Duodenal mucosa (tissue), 2 donors: ENCODE results near the gene CTTNBP2.
A peak's percentile ranks its signal among the peaks of the same experiment; 100 is the strongest.

Source experiments
- H3K27ac ChIP-seq: one replicate; pipeline ENCODE4 v1.7.0; 2013; ENCODE audit warnings: low read depth, low read length
- H3K27me3 ChIP-seq, 2 donors: one replicate each; pipeline ENCODE4 v1.7.0; 2013; ENCODE audit warnings: low read length in 2 of 2, control low read depth in 1 of 2; ENCODE audit not compliant: insufficient read depth in 2 of 2, control insufficient read depth in 1 of 2
- H3K36me3 ChIP-seq, 2 donors: one replicate each; pipeline ENCODE4 v1.7.0; 2013; ENCODE audit warnings: low read length in 2 of 2, control low read depth in 1 of 2; ENCODE audit not compliant: insufficient read depth in 2 of 2, control insufficient read depth in 1 of 2
- H3K4me1 ChIP-seq, 2 donors: one replicate each; pipeline ENCODE4 v1.7.0; 2013; ENCODE audit warnings: low read length in 2 of 2, control low read depth in 1 of 2; ENCODE audit not compliant: insufficient read depth in 2 of 2, control insufficient read depth in 1 of 2
- H3K4me3 ChIP-seq, 2 donors: one replicate each; pipeline ENCODE4 v1.7.0; 2013; ENCODE audit warnings: low read length in 2 of 2, low read depth in 1 of 2
- H3K9ac ChIP-seq, 2 donors: one replicate each; pipeline ENCODE4 v1.7.0; 2013; ENCODE audit warnings: low read length in 2 of 2, low read depth in 1 of 2
- H3K9me3 ChIP-seq, 2 donors: one replicate each; pipeline ENCODE4 v1.7.0; 2013; ENCODE audit warnings: low read length in 2 of 2, control low read depth in 1 of 2; ENCODE audit not compliant: control insufficient read depth in 1 of 2

CTTNBP2 gene

GRCh38 chr7:117731455-117731854 lies 141.8 kb downstream of the CTTNBP2 start:
- Histone ChIP-seq H3K9ac (no peak overlapping the region), H3K4me3 (no peak overlapping the region), H3K4me1 (no peaks in the 10 kb centered on the region), H3K36me3 (no peaks in the 10 kb centered on the region), H3K9me3 (no peaks in the 10 kb centered on the region), H3K27ac (no peak overlapping the region), H3K27me3 (no peaks in the 10 kb centered on the region)

- Histone ChIP-seq H3K9me3 (no peaks in the 10 kb centered on the region), H3K36me3 (no peaks in the 10 kb centered on the region), H3K27me3 (no peaks in the 10 kb centered on the region), H3K9ac (no peak overlapping the region), H3K4me3 (no peak overlapping the region), H3K27ac (no peak overlapping the region), H3K4me1 (no peaks in the 10 kb centered on the region)
Measured at GRCh38 chr7:117730390-117730789, 142.9 kb downstream of the CTTNBP2 start.

- Histone ChIP-seq H3K36me3 (peaks cover 0 to 3% of the 10 kb centered on the region in 2 donors), H3K9ac (no peak overlapping the region), H3K4me1 (no peaks in the 10 kb centered on the region), H3K9me3 (no peaks in the 10 kb centered on the region), H3K4me3 (no peak overlapping the region), H3K27ac (no peak overlapping the region), H3K27me3 (no peaks in the 10 kb centered on the region)
Measured at GRCh38 chr7:117728890-117729624, 144.2 kb downstream of the CTTNBP2 start.

GRCh38 chr7:117724898-117725297 lies 148.3 kb downstream of the CTTNBP2 start:
- no peak overlapping the region for H3K27ac ChIP-seq
- no peaks in the 10 kb centered on the region for H3K9me3 ChIP-seq
- peaks cover 0 to 3% of the 10 kb centered on the region in 2 donors for H3K36me3 ChIP-seq
- no peak overlapping the region for H3K4me3 ChIP-seq
- H3K4me1 ChIP-seq: no peaks in the 10 kb centered on the region
- no peaks in the 10 kb centered on the region for H3K27me3 ChIP-seq
- no peak overlapping the region for H3K9ac ChIP-seq

GRCh38 chr7:117719377-117719776 lies 153.9 kb downstream of the CTTNBP2 start:
- Histone ChIP-seq H3K4me1 (peaks cover 10 to 29% of the 10 kb centered on the region in 2 donors), H3K9me3 (no peaks in the 10 kb centered on the region), H3K27ac (no peak overlapping the region), H3K9ac (no peak overlapping the region), H3K4me3 (no peak overlapping the region), H3K27me3 (no peaks in the 10 kb centered on the region), H3K36me3 (no peaks in the 10 kb centered on the region)

- Histone ChIP-seq H3K9ac (no peak overlapping the region), H3K36me3 (no peaks in the 10 kb centered on the region), H3K27ac (no peak overlapping the region), H3K9me3 (no peaks in the 10 kb centered on the region), H3K4me3 (no peak overlapping the region), H3K4me1 (peaks cover 10 to 31% of the 10 kb centered on the region in 2 donors), H3K27me3 (no peaks in the 10 kb centered on the region)
Measured at GRCh38 chr7:117718116-117718835, 155.0 kb downstream of the CTTNBP2 start.

- no peak overlapping the region for H3K9ac ChIP-seq
- H3K4me3 ChIP-seq: peak overlapping the region in 1 of 2 donors; percentile 11
- no peaks in the 10 kb centered on the region for H3K36me3 ChIP-seq
- H3K27ac ChIP-seq: no peak overlapping the region
- no peaks in the 10 kb centered on the region for H3K27me3 ChIP-seq
- H3K9me3 ChIP-seq: no peaks in the 10 kb centered on the region
- H3K4me1 ChIP-seq: peaks cover 10 to 31% of the 10 kb centered on the region in 2 donors
Measured at GRCh38 chr7:117717357-117717756, 155.9 kb downstream of the CTTNBP2 start.

- peaks cover 0 to 3% of the 10 kb centered on the region in 2 donors for H3K36me3 ChIP-seq
- peaks cover 10 to 31% of the 10 kb centered on the region in 2 donors for H3K4me1 ChIP-seq
- H3K27ac ChIP-seq: no peak overlapping the region
- no peaks in the 10 kb centered on the region for H3K27me3 ChIP-seq
- H3K4me3 ChIP-seq: peak overlapping the region; percentile 8 to 11
- no peak overlapping the region for H3K9ac ChIP-seq
- no peaks in the 10 kb centered on the region for H3K9me3 ChIP-seq
Measured at GRCh38 chr7:117716707-117717299, 156.4 kb downstream of the CTTNBP2 start.

- Histone ChIP-seq H3K4me1 (peaks cover 10 to 31% of the 10 kb centered on the region in 2 donors), H3K27me3 (no peaks in the 10 kb centered on the region), H3K9me3 (no peaks in the 10 kb centered on the region), H3K36me3 (peaks cover 0 to 3% of the 10 kb centered on the region in 2 donors), H3K9ac (no peak overlapping the region), H3K4me3 (no peak overlapping the region), H3K27ac (no peak overlapping the region)
Measured at GRCh38 chr7:117715784-117716445, 157.3 kb downstream of the CTTNBP2 start.

GRCh38 chr7:117711556-117711955 lies 161.7 kb downstream of the CTTNBP2 start:
- Histone ChIP-seq H3K4me3 (no peak overlapping the region), H3K4me1 (peaks cover 4 to 18% of the 10 kb centered on the region in 2 donors), H3K9ac (no peak overlapping the region), H3K9me3 (no peaks in the 10 kb centered on the region), H3K27ac (no peak overlapping the region), H3K27me3 (no peaks in the 10 kb centered on the region), H3K36me3 (peaks cover 0 to 3% of the 10 kb centered on the region in 2 donors)
